ENCODE measurements around the gene TMEM164.

DNA sequence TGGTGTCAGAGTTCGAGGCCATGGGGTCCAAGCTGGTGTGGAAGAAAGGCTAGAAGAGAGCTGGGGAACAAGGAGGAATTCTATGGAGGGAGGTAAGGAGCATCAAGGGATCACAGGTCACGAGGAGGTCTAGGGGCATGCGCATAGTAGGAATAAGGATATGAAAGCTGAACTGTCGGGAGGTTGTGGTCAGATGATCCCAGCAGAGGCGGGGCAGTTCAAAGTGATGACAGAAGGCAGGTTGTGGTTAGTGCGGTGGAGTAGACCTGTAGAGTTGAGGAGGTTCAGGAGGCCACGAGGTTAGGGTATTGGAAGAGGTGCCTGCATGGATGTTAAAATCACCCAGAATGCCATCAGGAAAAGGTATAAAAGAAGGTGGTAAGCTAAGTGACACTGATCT lies 156.3 kb downstream of the TMEM164 start:
- TF ChIP-seq, protein P1, sequence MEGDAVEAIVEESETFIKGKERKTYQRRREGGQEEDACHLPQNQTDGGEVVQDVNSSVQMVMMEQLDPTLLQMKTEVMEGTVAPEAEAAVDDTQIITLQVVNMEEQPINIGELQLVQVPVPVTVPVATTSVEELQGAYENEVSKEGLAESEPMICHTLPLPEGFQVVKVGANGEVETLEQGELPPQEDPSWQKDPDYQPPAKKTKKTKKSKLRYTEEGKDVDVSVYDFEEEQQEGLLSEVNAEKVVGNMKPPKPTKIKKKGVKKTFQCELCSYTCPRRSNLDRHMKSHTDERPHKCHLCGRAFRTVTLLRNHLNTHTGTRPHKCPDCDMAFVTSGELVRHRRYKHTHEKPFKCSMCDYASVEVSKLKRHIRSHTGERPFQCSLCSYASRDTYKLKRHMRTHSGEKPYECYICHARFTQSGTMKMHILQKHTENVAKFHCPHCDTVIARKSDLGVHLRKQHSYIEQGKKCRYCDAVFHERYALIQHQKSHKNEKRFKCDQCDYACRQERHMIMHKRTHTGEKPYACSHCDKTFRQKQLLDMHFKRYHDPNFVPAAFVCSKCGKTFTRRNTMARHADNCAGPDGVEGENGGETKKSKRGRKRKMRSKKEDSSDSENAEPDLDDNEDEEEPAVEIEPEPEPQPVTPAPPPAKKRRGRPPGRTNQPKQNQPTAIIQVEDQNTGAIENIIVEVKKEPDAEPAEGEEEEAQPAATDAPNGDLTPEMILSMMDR (conservative IDR thresholded peaks at IDR 0.05; ENCODE audit: low read depth in 2 of 2) = no peak
- TF ChIP-seq POLR2AphosphoS5 (IDR thresholded peaks at IDR 0.05; ENCODE audit: low read depth) = no peak
